OCI-LY7 (cell line): ENCODE measurements around the gene PCDH12. TPM values are rescaled to one million over a fixed set of nuclear protein-coding genes. Genes with fewer than 3 reads are reported as not detected.

Experiments used
- total RNA-seq, 2 experiments: library from RNA; depleted of rRNA in 1 of 2; stranded (reverse); fragments of >200 nt in 1 of 2; shearing (Covaris generic) in 1 of 2; gene quantifications; 2 replicates each; pipeline ENCODE4 v1.2.3, GENCODE V29; 2014 to 2022

Gene PCDH12
- total RNA-seq, 2 experiments from 2014 or later = 0.03 TPM; not detected in 1

Other genes starting within 250 kb of the PCDH12 start
- not detected in 2 replicates for gene PCDH1, start 79.8 kb downstream of the PCDH12 start, total RNA-seq (2014; rRNA removed; shearing (Covaris generic))
- gene PCDH1, start 79.8 kb downstream of the PCDH12 start, total RNA-seq (2022) = 0.41 TPM in 1 of 2 replicates, not detected in the other
- gene DELE1, start 34.3 kb downstream of the PCDH12 start, total RNA-seq (2014; rRNA removed; shearing (Covaris generic)) = 67.9 and 81.2 TPM in 2 replicates
- 78.5 and 89.4 TPM in 2 replicates for gene DELE1, start 34.3 kb downstream of the PCDH12 start, total RNA-seq (2022)
- gene RNF14, start 10.9 kb upstream of the PCDH12 start, total RNA-seq (2014; rRNA removed; shearing (Covaris generic)) = 23.7 and 31.7 TPM in 2 replicates
- gene RNF14, start 10.9 kb upstream of the PCDH12 start, total RNA-seq (2022) = 41.1 and 41.9 TPM in 2 replicates
- 20.2 and 22.9 TPM in 2 replicates for gene GNPDA1, start 54.8 kb upstream of the PCDH12 start, total RNA-seq (2014; rRNA removed; shearing (Covaris generic))
- gene GNPDA1, start 54.8 kb upstream of the PCDH12 start, total RNA-seq (2022) = 23.1 and 24.1 TPM in 2 replicates
- gene NDFIP1, start 150.6 kb upstream of the PCDH12 start, total RNA-seq (2014; rRNA removed; shearing (Covaris generic)) = 15.4 and 18.7 TPM in 2 replicates
- 33.1 and 37.4 TPM in 2 replicates for gene NDFIP1, start 150.6 kb upstream of the PCDH12 start, total RNA-seq (2022)